Nucleus accumbens (tissue), 56 donors: ENCODE measurements around the gene SERPINE3.

Source experiments
- DNase-seq, 56 donors: peaks; one replicate each; lab custom pipeline; 2025; lab: John Stamatoyannopoulos, UW

SERPINE3 gene

GRCh38 chr13:51359352-51359751 lies 19.9 kb downstream of the SERPINE3 start:
- no peak for DNase-seq

GRCh38 chr13:51360489-51360888 lies 21.0 kb downstream of the SERPINE3 start:
- DNase-seq, result no peak

- no peak for DNase-seq
Measured at GRCh38 chr13:51361106-51361505, 21.6 kb downstream of the SERPINE3 start.

- DNase-seq, result no peak
Measured at GRCh38 chr13:51363625-51364024, 24.1 kb downstream of the SERPINE3 start.

- no peak for DNase-seq
Measured at GRCh38 chr13:51364404-51365008, 25.0 kb downstream of the SERPINE3 start.

GRCh38 chr13:51370116-51370515 lies 30.6 kb downstream of the SERPINE3 start:
- no peak for DNase-seq

- no peak for DNase-seq
Measured at GRCh38 chr13:51370811-51371210, 31.3 kb downstream of the SERPINE3 start.

- no peak for DNase-seq
Measured at GRCh38 chr13:51371768-51372399, 32.4 kb downstream of the SERPINE3 start.

GRCh38 chr13:51373451-51373850 lies 34.0 kb downstream of the SERPINE3 start:
- no peak for DNase-seq

- no peak for DNase-seq
Measured at GRCh38 chr13:51380269-51380668, 40.8 kb downstream of the SERPINE3 start.

- no peak for DNase-seq
Measured at GRCh38 chr13:51385114-51385513, 45.6 kb downstream of the SERPINE3 start.

GRCh38 chr13:51394724-51395123 lies 55.2 kb downstream of the SERPINE3 start:
- no peak for DNase-seq

GRCh38 chr13:51396352-51396751 lies 56.9 kb downstream of the SERPINE3 start:
- DNase-seq, result no peak

- DNase-seq, result no peak
Measured at GRCh38 chr13:51397262-51397941, 57.9 kb downstream of the SERPINE3 start.

GRCh38 chr13:51405176-51405575 lies 65.7 kb downstream of the SERPINE3 start:
- no peak for DNase-seq

GRCh38 chr13:51412431-51412830 lies 72.9 kb downstream of the SERPINE3 start:
- DNase-seq, result no peak
